Smooth muscle cell of the brain vasculature (primary cell): ENCODE results near the gene NPC2.
A peak's percentile ranks its signal among the peaks of the same experiment; 100 is the strongest.

Experiments used
- DNase-seq: peaks from one replicate; pipeline ENCODE4 v3.0.0-alpha.2; 2012; ENCODE audit warnings: low read depth, low spot score

Gene NPC2

DNA sequence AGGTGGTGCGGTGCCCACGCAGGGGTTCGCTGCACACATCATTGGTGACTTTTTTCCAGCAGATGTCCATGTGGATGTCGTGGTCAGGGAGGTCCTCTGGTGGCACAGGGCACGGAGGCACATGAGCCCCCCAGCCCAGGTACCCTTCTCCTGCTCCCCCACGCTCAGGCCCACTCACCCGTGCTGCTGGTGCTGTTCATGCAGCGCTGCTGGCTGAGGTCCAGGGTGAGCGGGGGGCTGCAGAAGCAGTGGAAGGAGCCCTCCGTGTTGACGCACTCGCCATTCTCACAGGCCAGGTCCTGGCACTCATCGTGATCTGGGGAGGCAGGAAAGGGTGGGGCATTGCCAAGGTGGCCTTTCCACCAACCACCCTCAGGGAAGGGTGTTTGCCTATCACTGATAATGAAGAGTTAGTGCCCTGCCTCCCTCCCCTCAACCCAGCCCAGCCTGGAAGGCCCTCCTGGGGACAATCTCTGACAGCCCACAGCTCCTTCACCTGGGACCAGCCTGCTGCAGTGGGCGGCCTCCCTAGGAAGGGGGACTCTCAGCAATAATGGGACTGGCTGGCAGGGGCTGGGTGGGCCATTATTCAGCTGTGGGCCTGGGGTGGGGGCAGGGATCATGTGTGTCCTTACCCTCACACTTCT, 10.3 kb upstream of the NPC2 start:
- no peak for DNase-seq

DNA sequence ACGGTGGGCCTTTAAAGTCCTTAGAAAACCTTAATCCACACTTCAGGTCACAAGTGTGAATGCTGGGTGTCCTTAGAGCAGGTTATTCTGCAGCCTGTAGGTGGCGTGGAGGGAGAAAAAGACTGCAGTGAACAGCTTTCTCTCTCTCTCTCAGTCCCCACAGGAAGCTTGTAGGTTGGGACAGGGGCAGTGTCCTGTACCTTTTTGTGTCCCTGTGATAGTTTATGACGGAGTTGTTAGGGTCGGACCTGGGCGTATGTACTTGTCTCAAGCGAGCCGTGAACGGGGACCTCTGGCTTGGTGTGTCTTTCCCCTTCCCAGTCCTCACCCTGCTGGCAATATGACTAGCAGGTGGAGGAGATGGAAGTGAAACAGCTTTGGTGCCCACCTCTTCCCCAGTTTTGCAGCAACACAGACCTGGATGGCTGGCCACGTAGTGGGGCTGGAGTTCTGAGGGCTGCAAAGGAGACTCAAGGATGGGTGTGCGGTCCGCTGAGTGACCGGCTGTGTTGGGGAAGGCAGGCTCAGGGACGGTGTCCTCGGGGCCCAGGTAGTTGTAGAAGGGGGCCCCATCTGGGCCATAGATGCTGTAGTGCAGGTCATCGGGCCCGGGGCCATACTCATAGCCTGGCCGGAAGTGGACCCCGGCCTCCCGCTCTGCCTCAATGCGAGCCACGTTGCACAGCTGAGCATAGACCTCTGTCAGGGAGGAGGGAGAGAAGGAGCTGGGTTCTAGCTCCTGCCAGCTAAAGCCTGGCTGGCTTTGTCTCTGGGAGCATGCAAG, 9.3 kb upstream of the NPC2 start:
- DNase-seq, result no peak

DNA sequence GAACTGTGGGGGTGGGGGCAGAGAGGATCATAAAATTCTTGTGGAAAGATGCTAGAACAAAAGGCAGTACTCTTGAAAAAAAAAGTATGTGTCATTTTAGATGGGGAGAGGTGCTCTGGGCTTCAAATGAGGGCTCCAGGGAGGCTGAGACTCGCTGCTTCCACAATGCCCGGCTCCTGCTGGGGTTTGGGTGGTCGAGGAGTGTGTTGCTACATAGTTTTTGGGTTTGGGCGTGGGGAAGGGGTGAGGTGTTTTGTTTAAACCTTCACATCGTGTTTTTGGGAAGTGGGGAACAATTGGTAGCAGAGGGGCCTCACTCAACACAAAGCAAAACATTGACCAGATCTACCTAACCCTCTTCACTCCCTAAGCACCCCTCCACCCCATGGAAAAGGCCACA, 8.6 kb upstream of the NPC2 start:
- no peak for DNase-seq

- no peak for DNase-seq
These were observed 8.1 kb upstream of the NPC2 start for GRCh38 chr14:74501135-74501614.

DNA sequence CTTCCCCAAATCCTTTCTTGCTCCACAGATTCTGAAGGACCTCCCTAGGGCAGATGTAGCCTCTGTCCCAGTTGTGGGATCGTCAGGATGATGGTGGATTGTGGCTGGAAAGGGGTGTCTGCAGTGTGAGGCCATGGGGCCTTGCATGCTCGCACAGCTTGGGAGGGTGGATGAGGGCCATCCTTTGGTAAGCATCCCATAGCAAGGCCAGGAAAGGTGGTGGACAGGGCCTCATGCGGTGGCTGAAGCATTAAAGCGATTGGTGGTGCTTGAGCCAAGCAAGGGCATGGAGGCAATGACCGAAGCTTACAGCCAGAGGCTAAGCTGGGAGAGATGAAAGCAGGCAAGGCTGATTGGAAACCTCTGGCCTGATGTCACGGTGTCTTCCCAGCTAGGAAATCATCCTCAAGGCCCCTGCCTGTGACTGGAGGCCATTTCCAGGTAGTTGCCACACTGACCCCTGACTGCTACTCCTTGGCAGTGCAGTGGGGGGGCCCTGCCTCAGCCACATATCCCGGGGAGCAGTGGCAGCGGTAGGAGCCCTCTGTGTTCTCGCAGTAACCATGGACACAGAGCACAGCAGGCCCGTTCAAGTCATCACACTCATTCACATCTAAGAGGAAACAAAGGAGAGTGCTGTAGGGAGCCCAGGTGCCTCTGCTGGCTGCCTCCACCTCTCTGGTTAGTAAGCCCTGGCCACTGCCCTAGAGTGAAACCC, 7.5 kb upstream of the NPC2 start:
- DNase-seq, result no peak

DNA sequence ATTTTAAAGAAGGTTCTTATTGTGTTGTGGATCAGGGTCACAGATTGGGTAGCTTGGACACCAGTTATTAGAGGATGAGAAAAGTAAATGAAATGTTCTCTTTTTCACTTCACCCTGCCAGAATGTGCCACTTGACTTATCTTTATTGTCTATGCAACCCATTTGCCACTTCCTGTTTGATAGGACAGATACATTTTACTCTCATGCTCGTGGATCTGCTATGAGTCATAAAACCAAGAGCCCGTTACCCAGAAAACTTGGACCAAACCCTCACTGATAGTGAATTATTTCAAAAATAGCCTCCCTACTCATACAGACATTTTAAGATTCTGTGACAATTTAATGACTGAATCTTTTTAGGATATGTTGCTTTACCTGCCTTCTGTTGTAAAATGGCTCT, 2.3 kb upstream of the NPC2 start:
- DNase-seq, result no peak

DNA sequence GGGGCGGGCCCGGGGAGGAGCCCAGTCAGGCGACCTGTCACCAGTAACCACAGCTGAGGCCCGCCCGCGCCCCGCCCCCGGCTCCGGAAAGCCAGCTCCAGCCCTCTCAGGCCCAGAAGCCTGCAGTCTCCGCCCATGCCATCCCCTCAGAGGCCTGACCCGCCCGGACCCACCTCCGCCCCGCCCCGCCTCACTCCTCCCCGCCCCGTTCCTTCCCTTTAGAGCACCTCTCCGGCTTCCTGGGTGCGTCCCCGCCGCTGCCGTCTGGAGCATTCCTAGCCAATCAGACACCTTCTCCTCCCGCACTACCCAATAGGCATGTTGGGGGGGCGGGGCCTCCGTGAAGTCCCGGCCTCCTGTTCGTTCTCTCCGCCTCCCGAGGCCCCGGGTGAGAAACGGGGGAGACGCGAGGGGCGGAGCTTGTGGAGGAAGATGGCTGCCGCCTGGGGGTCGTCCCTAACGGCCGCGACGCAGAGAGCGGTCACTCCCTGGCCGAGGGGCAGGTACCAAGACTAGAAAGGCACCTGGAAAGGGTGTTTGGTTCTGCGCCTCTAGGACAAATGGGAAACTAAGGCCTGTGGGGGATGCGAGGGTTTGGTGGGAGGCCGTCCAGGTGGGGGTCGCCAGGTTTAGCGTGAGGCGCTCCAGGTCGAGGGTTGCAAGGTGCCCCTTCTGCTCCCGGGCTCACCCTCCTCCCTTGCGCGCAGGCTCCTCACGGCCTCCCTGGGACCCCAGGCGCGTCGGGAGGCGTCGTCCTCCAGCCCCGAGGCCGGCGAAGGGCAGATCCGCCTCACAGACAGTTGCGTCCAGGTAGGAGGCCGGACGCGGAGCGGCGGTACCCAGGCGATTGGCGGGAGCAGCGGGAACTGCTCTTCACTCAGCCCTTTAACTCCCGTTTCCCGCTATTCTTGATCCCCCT, 497 bp upstream of the NPC2 start, which contains the start of gene ISCA2:
ISCA2 (plus strand) TSS at position 423 of the 919 bp plus-strand sequence; CDS start at position 433, 10 bp downstream.
- DNase-seq, result peak; percentile 99

DNA sequence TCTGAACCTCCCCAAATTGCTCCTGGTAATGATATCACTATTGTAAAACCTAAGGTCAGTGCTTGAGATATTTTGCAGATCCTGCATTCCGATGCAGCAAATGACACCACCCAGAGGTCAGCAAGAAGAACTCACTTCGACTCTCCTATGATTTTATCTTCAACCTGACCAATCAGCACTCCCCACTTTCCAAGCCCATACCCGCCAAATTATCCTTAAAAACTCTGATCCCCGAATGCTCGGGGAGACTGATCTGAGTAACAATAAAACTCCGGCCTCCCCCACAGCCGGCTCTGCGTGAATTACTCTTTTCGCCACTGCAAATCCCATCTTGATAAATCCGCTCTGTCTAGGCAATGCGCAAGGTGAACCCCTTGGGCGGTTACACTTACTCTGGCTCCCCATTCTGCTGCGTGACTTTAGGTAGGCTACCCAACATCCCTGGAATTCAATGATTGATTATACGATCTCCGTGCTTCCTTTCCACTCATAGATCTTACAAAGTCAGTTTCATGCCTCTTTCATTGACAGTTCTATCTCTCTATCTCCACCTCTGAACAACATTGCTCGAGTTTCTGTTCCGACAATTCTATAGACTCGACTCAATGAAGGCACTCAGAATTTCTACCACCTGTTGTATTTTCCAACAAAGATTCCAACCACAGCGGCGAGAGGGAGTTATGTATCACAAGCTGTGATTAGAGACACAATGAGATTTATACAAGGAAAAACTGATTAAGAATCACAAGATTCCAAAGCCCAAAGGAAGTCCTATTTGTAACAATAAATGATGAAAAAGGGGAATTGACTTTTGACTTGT, 939 bp downstream of the NPC2 start:
- no peak for DNase-seq

GRCh38 chr14:74490486-74490885, 2.6 kb downstream of the NPC2 start:
- no peak for DNase-seq

DNA sequence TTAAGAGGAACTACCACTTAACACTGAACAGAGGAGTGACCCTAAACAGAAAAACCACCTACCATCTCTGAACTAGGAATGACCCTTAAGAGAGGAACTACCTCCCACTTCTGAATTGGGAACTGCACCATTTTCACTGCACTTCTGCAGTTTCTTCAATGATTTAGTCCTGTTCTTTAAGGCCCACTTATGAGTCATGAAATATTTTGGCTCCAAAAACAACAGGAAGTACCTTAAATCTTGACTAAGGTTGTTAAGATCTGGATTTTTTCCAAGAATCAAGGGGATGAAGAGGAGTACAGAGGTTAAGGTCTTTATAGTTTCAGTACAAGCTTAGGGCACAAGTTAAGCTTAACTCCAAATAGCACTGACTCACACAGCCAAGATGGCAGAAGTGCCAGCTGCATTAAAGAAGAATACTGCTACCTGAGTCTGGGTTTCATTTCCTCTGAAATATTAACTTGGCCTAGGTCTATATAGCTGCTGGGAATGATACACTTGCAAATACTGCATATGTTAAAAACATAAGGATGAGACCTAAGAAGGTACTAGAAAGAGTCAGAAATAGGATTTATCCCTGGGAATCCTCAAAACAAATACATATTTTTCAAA, 4.2 kb downstream of the NPC2 start:
- no peak for DNase-seq

GRCh38 chr14:74486164-74486563, 6.9 kb downstream of the NPC2 start:
- DNase-seq, result no peak

DNA sequence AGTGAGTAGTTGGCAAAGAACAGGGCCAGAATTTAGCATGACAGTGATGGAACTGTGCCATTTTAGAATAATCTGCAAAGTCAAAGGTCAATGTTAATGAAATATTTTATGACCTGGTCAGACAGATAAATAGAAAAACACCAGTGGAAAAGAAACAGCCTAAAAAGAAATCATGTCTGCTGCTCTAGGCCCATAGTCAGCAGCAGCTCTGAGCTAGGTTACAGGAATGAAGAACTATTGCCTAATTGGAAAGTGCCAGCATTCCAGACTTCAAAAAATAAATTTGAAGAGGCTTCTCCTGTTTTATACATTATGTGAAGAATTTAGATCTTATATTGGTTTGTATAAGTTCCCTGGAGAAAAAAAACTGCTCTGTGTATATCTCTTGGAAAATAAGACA, 9.8 kb downstream of the NPC2 start:
- DNase-seq, result no peak

DNA sequence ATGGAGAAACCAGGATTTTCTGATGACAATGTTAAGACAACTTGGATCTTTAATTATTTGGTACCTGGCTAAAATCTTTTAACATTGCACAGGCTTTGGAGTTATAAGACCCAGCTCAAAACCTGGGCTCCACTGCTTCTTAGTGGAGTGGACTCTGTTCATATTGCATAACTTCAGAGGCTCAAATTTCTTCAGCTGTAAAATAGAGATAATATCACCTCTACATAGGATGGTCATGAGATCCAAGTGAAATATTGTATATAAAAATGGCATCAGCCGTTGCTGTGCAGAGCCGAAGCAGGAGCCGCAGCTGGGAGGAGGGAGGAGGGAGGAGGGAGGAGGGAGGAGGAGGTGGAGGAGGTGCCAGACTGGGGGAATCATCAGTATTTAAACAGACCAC, 10.5 kb downstream of the NPC2 start:
- no peak for DNase-seq

GRCh38 chr14:74480046-74480445, 13.1 kb downstream of the NPC2 start:
- DNase-seq, result no peak

GRCh38 chr14:74478996-74479635, 14.0 kb downstream of the NPC2 start:
- DNase-seq, result no peak

GRCh38 chr14:74476607-74477006, 16.5 kb downstream of the NPC2 start:
- DNase-seq, result no peak

DNA sequence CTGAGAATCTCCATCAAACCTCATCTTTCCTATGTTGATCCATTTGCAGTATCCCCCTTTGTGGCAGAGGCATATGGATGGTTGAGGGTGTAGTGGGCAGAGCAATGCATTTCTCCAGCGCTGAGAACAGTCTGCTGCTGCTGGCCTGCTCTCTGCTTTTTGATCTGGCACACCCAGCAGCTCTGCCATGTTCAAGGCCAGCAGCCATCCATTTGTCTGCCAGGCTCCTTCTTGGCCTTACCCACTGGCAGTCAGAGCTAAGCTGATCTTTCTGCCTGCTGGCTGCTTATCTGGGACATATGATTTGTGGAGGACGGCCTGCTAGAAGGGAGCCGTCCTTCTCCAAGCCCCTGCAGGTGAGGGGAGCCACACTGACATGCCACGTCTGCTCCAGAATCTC, 17.0 kb downstream of the NPC2 start:
- DNase-seq, result no peak

- DNase-seq, result no peak
These were observed 17.4 kb downstream of the NPC2 start for GRCh38 chr14:74475678-74476077.

- no peak for DNase-seq
These were observed 18.7 kb downstream of the NPC2 start for GRCh38 chr14:74474376-74474775.

- DNase-seq, result no peak
These were observed 20.5 kb downstream of the NPC2 start for GRCh38 chr14:74472601-74473000.
